Astrocyte of the hippocampus (primary cell): ENCODE results near the gene TARBP1.
"Not testable (repeated sequence)": the region's sequence is repeated elsewhere in the genome, so short reads cannot be mapped to it uniquely, and the experiment has no call there.

Experiments used
- DNase-seq: peaks from one replicate; pipeline ENCODE4 v3.0.0; 2011; ENCODE audit warnings: low read depth, low spot score

TARBP1 gene

GRCh38 chr1:234504969-234505768 lies 26.2 kb upstream of the TARBP1 start:
- no peak for DNase-seq

GRCh38 chr1:234504251-234504650 lies 25.3 kb upstream of the TARBP1 start:
- DNase-seq: not testable (repeated sequence)

- no peak for DNase-seq
These were observed 24.4 kb upstream of the TARBP1 start for GRCh38 chr1:234503193-234504050.

- no peak for DNase-seq
These were observed 23.8 kb upstream of the TARBP1 start for GRCh38 chr1:234502785-234503184.

GRCh38 chr1:234500269-234500668 lies 21.3 kb upstream of the TARBP1 start:
- DNase-seq: no peak

GRCh38 chr1:234499943-234500245 lies 20.9 kb upstream of the TARBP1 start:
- DNase-seq: no peak

- peak; percentile 96 for DNase-seq
These were observed 20.4 kb upstream of the TARBP1 start for GRCh38 chr1:234499119-234499942.

GRCh38 chr1:234498448-234499118 lies 19.6 kb upstream of the TARBP1 start:
- no peak for DNase-seq

- DNase-seq: no peak
These were observed 18.6 kb upstream of the TARBP1 start for GRCh38 chr1:234497589-234497988.

- peak; percentile 92 for DNase-seq
These were observed 16.4 kb upstream of the TARBP1 start for GRCh38 chr1:234495231-234495990.

GRCh38 chr1:234494049-234494448 lies 15.1 kb upstream of the TARBP1 start:
- DNase-seq: no peak

GRCh38 chr1:234490793-234491479 lies 12.0 kb upstream of the TARBP1 start:
- DNase-seq: no peak

GRCh38 chr1:234489698-234490077 lies 10.7 kb upstream of the TARBP1 start:
- no peak for DNase-seq

- no peak for DNase-seq
These were observed 10.2 kb upstream of the TARBP1 start for GRCh38 chr1:234489007-234489697.

GRCh38 chr1:234488054-234489006 lies 9.4 kb upstream of the TARBP1 start:
- DNase-seq: no peak

- DNase-seq: peak; percentile 75
These were observed 8.2 kb upstream of the TARBP1 start for GRCh38 chr1:234486858-234487840.
